Duodenal mucosa (tissue), 2 donors: Measurements from ENCODE around the gene PCF11.
A peak's percentile ranks its signal among the peaks of the same experiment; 100 is the strongest.

ENCODE experiments used
- H3K27ac ChIP-seq: one replicate; pipeline ENCODE4 v1.7.0; 2013; ENCODE audit warnings: low read depth, low read length
- H3K27me3 ChIP-seq, 2 donors: one replicate each; pipeline ENCODE4 v1.7.0; 2013; ENCODE audit warnings: low read length in 2 of 2, control low read depth in 1 of 2; ENCODE audit not compliant: insufficient read depth in 2 of 2, control insufficient read depth in 1 of 2
- H3K36me3 ChIP-seq, 2 donors: one replicate each; pipeline ENCODE4 v1.7.0; 2013; ENCODE audit warnings: low read length in 2 of 2, control low read depth in 1 of 2; ENCODE audit not compliant: insufficient read depth in 2 of 2, control insufficient read depth in 1 of 2
- H3K4me1 ChIP-seq, 2 donors: one replicate each; pipeline ENCODE4 v1.7.0; 2013; ENCODE audit warnings: low read length in 2 of 2, control low read depth in 1 of 2; ENCODE audit not compliant: insufficient read depth in 2 of 2, control insufficient read depth in 1 of 2
- H3K4me3 ChIP-seq, 2 donors: one replicate each; pipeline ENCODE4 v1.7.0; 2013; ENCODE audit warnings: low read length in 2 of 2, low read depth in 1 of 2
- H3K9ac ChIP-seq, 2 donors: one replicate each; pipeline ENCODE4 v1.7.0; 2013; ENCODE audit warnings: low read length in 2 of 2, low read depth in 1 of 2
- H3K9me3 ChIP-seq, 2 donors: one replicate each; pipeline ENCODE4 v1.7.0; 2013; ENCODE audit warnings: low read length in 2 of 2, control low read depth in 1 of 2; ENCODE audit not compliant: control insufficient read depth in 1 of 2

Gene PCF11

DNA sequence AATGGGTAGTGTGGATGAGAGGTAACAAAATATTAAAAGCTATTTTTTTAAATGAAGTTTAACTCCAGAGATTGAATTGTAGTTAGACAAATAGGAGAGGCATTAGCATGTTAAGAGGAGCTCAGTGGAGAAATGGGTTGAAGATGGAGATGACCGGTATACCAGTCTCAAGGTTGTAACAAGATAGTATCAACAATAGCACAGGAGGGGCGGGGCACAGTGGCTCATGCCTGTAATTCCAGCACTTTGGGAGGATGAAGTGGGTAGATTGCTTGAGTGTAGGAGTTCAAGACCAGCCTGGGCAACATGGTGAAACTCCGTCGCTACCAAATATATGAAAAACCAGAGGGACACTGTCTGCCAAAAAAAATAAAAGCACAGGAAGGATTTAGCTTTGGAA, 30.5 kb downstream of the PCF11 start:
- peaks cover 16 to 53% of the 10 kb centered on the region in 2 donors for H3K36me3 ChIP-seq

GRCh38 chr11:83191491-83191890, 34.6 kb downstream of the PCF11 start:
- Histone ChIP-seq H3K9ac (no peak overlapping the region), H3K4me1 (peaks cover 21 to 27% of the 10 kb centered on the region in 2 donors), H3K4me3 (peak overlapping the region in 1 of 2 donors; percentile 87), H3K9me3 (no peaks in the 10 kb centered on the region), H3K27me3 (no peaks in the 10 kb centered on the region), H3K27ac (no peak overlapping the region), H3K36me3 (peaks cover 6 to 26% of the 10 kb centered on the region in 2 donors)

More for the DNA sequence above, 30.5 kb downstream of the PCF11 start:
- H3K9ac ChIP-seq, result no peak overlapping the region
- H3K4me1 ChIP-seq, result peaks cover 6% of the 10 kb centered on the region in 2 donors
- H3K27ac ChIP-seq, result no peak overlapping the region
- H3K9me3 ChIP-seq, result no peaks in the 10 kb centered on the region
- H3K27me3 ChIP-seq, result no peaks in the 10 kb centered on the region
- H3K4me3 ChIP-seq, result no peak overlapping the region

GRCh38 chr11:83191986-83192385, 35.1 kb downstream of the PCF11 start:
- Histone ChIP-seq H3K27ac (no peak overlapping the region), H3K9ac (peak overlapping the region; percentile 88 to 95), H3K9me3 (no peaks in the 10 kb centered on the region), H3K4me1 (peaks cover 21 to 27% of the 10 kb centered on the region in 2 donors), H3K4me3 (peak overlapping the region; percentile 87 to 88), H3K36me3 (peaks cover 6 to 26% of the 10 kb centered on the region in 2 donors), H3K27me3 (no peaks in the 10 kb centered on the region)

DNA sequence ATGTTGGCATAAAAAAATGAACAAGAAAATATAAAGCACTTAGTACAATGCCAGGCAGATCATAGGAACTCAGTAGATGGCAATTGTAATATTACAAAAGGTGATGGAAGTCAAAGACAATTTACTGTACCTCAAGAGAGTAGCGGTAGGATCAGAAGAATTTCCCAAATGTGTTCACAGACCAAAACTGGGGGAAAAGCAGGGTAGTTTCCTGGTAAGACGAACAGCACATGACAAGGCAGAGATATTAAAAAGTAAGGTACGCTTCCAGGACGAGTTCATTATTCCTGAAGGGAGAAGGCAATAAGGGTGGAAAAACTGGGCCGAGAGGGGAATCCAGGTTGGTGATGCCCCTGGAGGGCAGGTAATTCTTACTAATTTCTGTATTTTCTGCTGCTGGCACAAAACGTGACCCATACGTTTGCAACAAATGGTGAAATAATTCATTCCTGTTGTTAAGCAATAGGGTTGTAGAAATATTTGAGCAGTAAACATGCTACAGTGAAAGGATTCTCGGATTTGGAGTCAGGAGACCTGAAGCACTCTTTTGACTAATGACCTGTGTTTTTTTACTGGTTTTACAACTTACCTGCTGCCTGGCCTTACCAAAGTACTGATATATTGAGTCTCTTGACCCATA, 35.8 kb downstream of the PCF11 start:
- Histone ChIP-seq H3K27me3 (no peaks in the 10 kb centered on the region), H3K4me3 (peak overlapping the region; percentile 87 to 88), H3K4me1 (peaks cover 21 to 27% of the 10 kb centered on the region in 2 donors), H3K27ac (peak overlapping the region; percentile 84), H3K36me3 (peaks cover 6 to 26% of the 10 kb centered on the region in 2 donors), H3K9me3 (no peaks in the 10 kb centered on the region), H3K9ac (peak overlapping the region; percentile 88 to 95)

- H3K4me1 ChIP-seq, result peaks cover 21 to 27% of the 10 kb centered on the region in 2 donors
- H3K4me3 ChIP-seq, result peak within 1 kb of the TSS; percentile 87 to 88
- peaks cover 6 to 26% of the 10 kb centered on the region in 2 donors for H3K36me3 ChIP-seq
- H3K27me3 ChIP-seq, result no peaks in the 10 kb centered on the region
- H3K27ac ChIP-seq, result peak within 1 kb of the TSS; percentile 84
- H3K9me3 ChIP-seq, result no peaks in the 10 kb centered on the region
- H3K9ac ChIP-seq, result peak within 1 kb of the TSS; percentile 88 to 95
Observed at GRCh38 chr11:83193315-83194280, 36.7 kb downstream of the PCF11 start, which contains the start of gene ANKRD42. Gene ANKRD42 (plus strand): TSS chr11:83193712. CDS start chr11:83194671, 959 bp downstream.

- Histone ChIP-seq H3K9ac (peak overlapping the region; percentile 88 to 95), H3K9me3 (no peaks in the 10 kb centered on the region), H3K27ac (peak overlapping the region; percentile 74), H3K4me3 (peak overlapping the region; percentile 87 to 88), H3K4me1 (peaks cover 21 to 27% of the 10 kb centered on the region in 2 donors), H3K36me3 (peaks cover 7 to 19% of the 10 kb centered on the region in 2 donors), H3K27me3 (no peaks in the 10 kb centered on the region)
Observed at GRCh38 chr11:83194281-83195142, 37.6 kb downstream of the PCF11 start.

DNA sequence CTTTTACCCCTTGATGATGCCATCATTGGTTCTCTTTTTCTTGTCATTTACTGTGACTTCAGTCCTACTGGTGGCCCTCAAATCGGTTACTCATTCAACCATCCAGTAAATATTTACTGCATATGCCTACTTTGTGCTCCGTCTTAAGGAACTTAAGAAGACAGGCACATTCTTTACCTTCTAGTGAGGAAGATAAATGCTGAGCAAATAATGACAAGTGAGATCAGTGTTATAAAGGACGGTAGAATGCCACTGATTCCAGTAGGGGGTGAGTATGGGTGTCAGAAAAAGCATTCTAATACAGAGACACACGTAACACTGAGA, 38.2 kb downstream of the PCF11 start:
- Histone ChIP-seq H3K27me3 (no peaks in the 10 kb centered on the region), H3K36me3 (peaks cover 9 to 14% of the 10 kb centered on the region in 2 donors), H3K9me3 (no peaks in the 10 kb centered on the region), H3K4me3 (peak overlapping the region; percentile 87 to 88), H3K4me1 (peaks cover 21 to 27% of the 10 kb centered on the region in 2 donors), H3K27ac (no peak overlapping the region), H3K9ac (peak overlapping the region; percentile 88 to 95)

DNA sequence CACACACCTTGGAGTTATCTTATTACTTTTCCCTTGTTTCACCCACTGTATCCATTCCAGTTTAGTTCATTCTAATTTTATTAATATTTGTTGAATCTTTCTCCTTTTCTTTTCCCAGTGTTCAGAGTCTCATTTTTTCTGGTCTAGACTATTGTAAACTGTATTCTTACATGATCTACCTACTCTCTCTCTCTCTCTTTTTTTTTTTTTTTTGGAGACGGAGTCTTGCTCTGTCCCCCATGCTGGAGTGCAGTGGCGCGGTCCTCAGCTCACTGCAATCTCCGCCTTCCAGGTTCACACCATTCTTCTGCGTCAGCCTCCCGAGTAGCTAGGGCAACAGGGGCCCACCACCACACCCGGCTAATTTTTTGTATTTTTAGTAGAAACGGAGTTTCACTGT, 38.7 kb downstream of the PCF11 start:
- Histone ChIP-seq H3K9me3 (no peaks in the 10 kb centered on the region), H3K4me3 (no peak overlapping the region), H3K36me3 (peaks cover 9 to 12% of the 10 kb centered on the region in 2 donors), H3K27ac (no peak overlapping the region), H3K27me3 (no peaks in the 10 kb centered on the region), H3K9ac (no peak overlapping the region), H3K4me1 (peaks cover 21 to 27% of the 10 kb centered on the region in 2 donors)

DNA sequence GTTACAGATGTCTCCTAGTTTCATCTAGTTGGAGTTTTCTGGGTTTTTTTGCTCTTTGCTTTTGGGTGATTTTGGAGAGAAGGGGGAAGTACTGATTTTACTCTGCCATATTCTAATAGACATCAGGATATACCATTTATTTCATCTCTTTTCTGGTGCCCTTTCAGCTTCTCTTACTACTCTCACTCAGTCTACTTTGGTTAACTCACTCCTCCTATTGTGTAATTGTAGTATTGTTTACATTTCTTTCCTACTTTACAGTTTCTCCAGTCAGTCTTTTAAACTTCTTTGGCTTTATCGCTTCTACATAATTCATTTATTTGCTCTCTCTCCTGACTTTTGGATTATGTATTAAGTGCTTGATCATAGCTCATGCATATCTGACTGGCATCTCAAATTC, 43.1 kb downstream of the PCF11 start:
- peaks cover 4 to 11% of the 10 kb centered on the region in 2 donors for H3K4me1 ChIP-seq
- no peaks in the 10 kb centered on the region for H3K9me3 ChIP-seq
- peaks cover 2 to 4% of the 10 kb centered on the region in 2 donors for H3K36me3 ChIP-seq
- no peaks in the 10 kb centered on the region for H3K27me3 ChIP-seq
- no peak overlapping the region for H3K27ac ChIP-seq
- H3K4me3 ChIP-seq, result no peak overlapping the region
- H3K9ac ChIP-seq, result no peak overlapping the region
